ENCODE results near the gene GNMT. TPM values are rescaled to one million over a fixed set of nuclear protein-coding genes. Genes with fewer than 3 reads are reported as not detected.

GNMT gene
- polyA plus RNA-seq, 3 donors, result 0.17 to 7.8 (median 0.31) TPM

GRCh38 chr6:42942444-42942843 lies 18.1 kb upstream of the GNMT start:
- Histone ChIP-seq H3K36me3 (replicated peaks in 1 of 2; ENCODE audit: control insufficient read depth in 1 of 2, insufficient read depth in 2 of 2, low read length in 2 of 2) (peaks cover 67 to 100% of the 10 kb centered on the region in 2 donors), H3K79me2 (ENCODE audit: insufficient read depth, low read length) (peaks cover 21% of the 10 kb centered on the region), H3K27ac (ENCODE audit: low read depth in 1 of 2, low read length in 2 of 2) (no peak overlapping the region), H2AFZ (ENCODE audit: insufficient read depth, low read depth, low read length, poor library complexity, severe bottlenecking) (no peak overlapping the region), H3K4me2 (replicated peaks; ENCODE audit: extremely low read depth, low read length, poor library complexity, severe bottlenecking) (no peak overlapping the region), H3K27me3 (ENCODE audit: control insufficient read depth in 2 of 2, insufficient read depth in 2 of 2, low read length in 2 of 2) (no peaks in the 10 kb centered on the region), H3K9me3 (replicated peaks in 1 of 2; ENCODE audit: control insufficient read depth in 1 of 2, insufficient read depth in 1 of 2, low read length in 2 of 2) (no peaks in the 10 kb centered on the region), H3K9ac (ENCODE audit: insufficient read depth, low read length, poor library complexity, severe bottlenecking) (no peak overlapping the region), H3K4me1 (ENCODE audit: control insufficient read depth in 1 of 2, insufficient read depth in 2 of 2, low read length in 2 of 2) (no peaks in the 10 kb centered on the region), H3K4me3 (replicated peaks in 1 of 3; ENCODE audit: low read depth in 2 of 3, low read length in 3 of 3) (no peak overlapping the region), H4K20me1 (ENCODE audit: insufficient read depth, low read length) (peaks cover 64% of the 10 kb centered on the region)
- Mint-ChIP-seq H3K4me3 (no peak overlapping the region), H3K27me3 (ENCODE audit: low read depth in 3 of 3) (peaks cover 0 to 2% (median 0%) of the 10 kb centered on the region in 3 donors), H3K9me3 (peaks cover 0 to 2% (median 0%) of the 10 kb centered on the region in 7 donors), H3K36me3 (peaks cover 71 to 88% of the 10 kb centered on the region in 2 donors), H3K27ac (peak overlapping the region in 2 of 7 donors; percentile 39 to 43), H3K4me1 (peaks cover 1% of the 10 kb centered on the region)
- no peak for DNase-seq
- 43% methylated on average over 2 of the region's 7 CpGs for WGBS (ENCODE audit: insufficient coverage)
- intact Hi-C loops (cut with micrococcal nuclease), result loop anchor here in 1 of 2 donors (5.0 kb wide), 1 partner anchor 40 kb away; no protein-coding TSS in a partner anchor
- no peak for TF ChIP-seq CTCF (IDR thresholded peaks at IDR 0.05)

- intact Hi-C loops (cut with micrococcal nuclease), result no loop called here
- H3K4me2 ChIP-seq (replicated peaks; ENCODE audit: extremely low read depth, low read length, poor library complexity, severe bottlenecking), result no peak overlapping the region
- DNase-seq, result no peak
- no peak for TF ChIP-seq CTCF (IDR thresholded peaks at IDR 0.05)
- H3K4me3 ChIP-seq (replicated peaks in 1 of 3; ENCODE audit: low read depth in 2 of 3, low read length in 3 of 3), result no peak overlapping the region
- H3K4me1 ChIP-seq (ENCODE audit: control insufficient read depth in 1 of 2, insufficient read depth in 2 of 2, low read length in 2 of 2), result no peaks in the 10 kb centered on the region
- H3K27me3 ChIP-seq (ENCODE audit: control insufficient read depth in 2 of 2, insufficient read depth in 2 of 2, low read length in 2 of 2), result no peaks in the 10 kb centered on the region
- H3K27ac Mint-ChIP-seq, result peak overlapping the region in 1 of 7 donors; percentile 21
- no peak overlapping the region for H2AFZ ChIP-seq (ENCODE audit: insufficient read depth, low read depth, low read length, poor library complexity, severe bottlenecking)
- H3K27me3 Mint-ChIP-seq (ENCODE audit: low read depth in 3 of 3), result peaks cover 0 to 2% (median 2%) of the 10 kb centered on the region in 3 donors
- no peak overlapping the region for H3K4me3 Mint-ChIP-seq
- peaks cover 0 to 5% (median 0%) of the 10 kb centered on the region in 7 donors for H3K9me3 Mint-ChIP-seq
- peaks cover 9% of the 10 kb centered on the region for H4K20me1 ChIP-seq (ENCODE audit: insufficient read depth, low read length)
- no peaks in the 10 kb centered on the region for H3K9me3 ChIP-seq (replicated peaks in 1 of 2; ENCODE audit: control insufficient read depth in 1 of 2, insufficient read depth in 1 of 2, low read length in 2 of 2)
- H3K36me3 Mint-ChIP-seq, result peaks cover 47 to 71% of the 10 kb centered on the region in 2 donors
- H3K9ac ChIP-seq (ENCODE audit: insufficient read depth, low read length, poor library complexity, severe bottlenecking), result no peak overlapping the region
- peaks cover 27 to 59% of the 10 kb centered on the region in 2 donors for H3K36me3 ChIP-seq (replicated peaks in 1 of 2; ENCODE audit: control insufficient read depth in 1 of 2, insufficient read depth in 2 of 2, low read length in 2 of 2)
- H3K4me1 Mint-ChIP-seq, result no peaks in the 10 kb centered on the region
- no peaks in the 10 kb centered on the region for H3K79me2 ChIP-seq (ENCODE audit: insufficient read depth, low read length)
- no peak overlapping the region for H3K27ac ChIP-seq (ENCODE audit: low read depth in 1 of 2, low read length in 2 of 2)
Measured at GRCh38 chr6:42947950-42948349, 12.6 kb upstream of the GNMT start.
